CD14-positive monocyte (primary cell): ENCODE results near the gene ATP5F1E. TPM values are rescaled to one million over a fixed set of nuclear protein-coding genes. Genes with fewer than 3 reads are reported as not detected.

ENCODE experiments used
- DNase-seq, 3 donors: peaks; one replicate each; pipeline ENCODE4 v3.0.0-alpha.2; 2011 to 2022
- H2AFZ ChIP-seq: 2 replicates; pipeline ENCODE4 v1.6.0; 2012; ENCODE audit warnings: mild to moderate bottlenecking, low read depth, low read length, inconsistent platforms; ENCODE audit not compliant: insufficient read depth, poor library complexity, severe bottlenecking
- H3K27ac ChIP-seq, 2 donors: 1 replicate in 1 of 2; 2 replicates in 1 of 2; pipeline ENCODE4 v1.5.1; 2012 to 2013; ENCODE audit warnings: low read length in 2 of 2, control low read depth in 1 of 2, inconsistent platforms in 1 of 2, low read depth in 1 of 2, mild to moderate bottlenecking in 1 of 2
- H3K27me3 ChIP-seq, 2 donors: one replicate each; pipeline versions ENCODE4 v1.6.0 to v1.6.1; 2011 to 2013; ENCODE audit warnings: low read length in 2 of 2; ENCODE audit not compliant: control insufficient read depth in 2 of 2, insufficient read depth in 2 of 2
- H3K36me3 ChIP-seq, 2 donors: replicated peaks in 1 of 2; 1 replicate in 1 of 2; 2 replicates in 1 of 2; pipeline versions ENCODE4 v1.5.1 to v1.6.1; 2012 to 2013; ENCODE audit warnings: low read length in 2 of 2, control low read depth in 1 of 2, inconsistent platforms in 1 of 2, mild to moderate bottlenecking in 1 of 2; ENCODE audit not compliant: insufficient read depth in 2 of 2, control insufficient read depth in 1 of 2
- H3K4me1 ChIP-seq, 2 donors: 1 replicate in 1 of 2; 2 replicates in 1 of 2; pipeline versions ENCODE4 v1.5.1 to v1.6.1; 2012 to 2013; ENCODE audit warnings: low read length in 2 of 2, control low read depth in 1 of 2, inconsistent platforms in 1 of 2, mild to moderate bottlenecking in 1 of 2, moderate library complexity in 1 of 2; ENCODE audit not compliant: insufficient read depth in 2 of 2, control insufficient read depth in 1 of 2
- H3K4me2 ChIP-seq: replicated peaks from 2 replicates; pipeline ENCODE3; 2012; ENCODE audit warnings: low read length, moderate library complexity, mild to moderate bottlenecking; ENCODE audit not compliant: poor library complexity, severe bottlenecking; ENCODE audit errors: extremely low read depth
- H3K4me3 ChIP-seq, 3 experiments: fragments of 200-600 bp in 1 of 3; sonication (generic) in 1 of 3; replicated peaks in 1 of 3; 1 replicate in 2 of 3; 2 replicates in 1 of 3; pipeline ENCODE4 v1.5.1; 2011 to 2013; ENCODE audit warnings: low read length in 3 of 3, mild to moderate bottlenecking in 3 of 3, control low read depth in 2 of 3, low read depth in 2 of 3, inconsistent platforms in 1 of 3, moderate library complexity in 1 of 3
- H3K79me2 ChIP-seq: 2 replicates; pipeline ENCODE4 v1.6.0; 2012; ENCODE audit warnings: mild to moderate bottlenecking, control low read depth, inconsistent platforms, low read length, moderate library complexity; ENCODE audit not compliant: insufficient read depth
- H3K9ac ChIP-seq: 2 replicates; pipeline ENCODE4 v1.6.0; 2017; ENCODE audit warnings: low read length, mild to moderate bottlenecking; ENCODE audit not compliant: insufficient read depth, poor library complexity, severe bottlenecking
- H3K9me3 ChIP-seq, 2 donors: replicated peaks in 1 of 2; 1 replicate in 1 of 2; 2 replicates in 1 of 2; pipeline versions ENCODE4 v1.5.1 to v1.6.1; 2012 to 2013; ENCODE audit warnings: low read length in 2 of 2, control low read depth in 1 of 2; ENCODE audit not compliant: control insufficient read depth in 1 of 2, insufficient read depth in 1 of 2
- H4K20me1 ChIP-seq: 2 replicates; pipeline ENCODE4 v1.6.0; 2012; ENCODE audit warnings: mild to moderate bottlenecking, low read length, control low read depth, moderate library complexity; ENCODE audit not compliant: insufficient read depth
- H3K27ac Mint-ChIP-seq, 7 donors: one replicate each; pipeline ENCODE4 v1.8.0; 2020; ENCODE audit warnings: mild to moderate bottlenecking in 7 of 7, mixed read lengths in 7 of 7, moderate library complexity in 6 of 7, inconsistent platforms in 2 of 7
- H3K27me3 Mint-ChIP-seq, 3 donors: one replicate each; pipeline ENCODE4 v1.8.0; 2021 to 2022; ENCODE audit warnings: low read depth in 3 of 3, mild to moderate bottlenecking in 3 of 3, mixed read lengths in 3 of 3, moderate library complexity in 3 of 3, inconsistent platforms in 1 of 3
- H3K36me3 Mint-ChIP-seq, 2 donors: one replicate each; pipeline ENCODE4 v1.8.0; 2020; ENCODE audit warnings: mixed read lengths in 2 of 2, inconsistent platforms in 1 of 2, mild to moderate bottlenecking in 1 of 2
- H3K4me1 Mint-ChIP-seq: one replicate; pipeline ENCODE4 v1.8.0; 2020; ENCODE audit warnings: mild to moderate bottlenecking, mixed read lengths
- H3K4me3 Mint-ChIP-seq, 2 donors: one replicate each; pipeline ENCODE4 v1.8.0; 2020; ENCODE audit warnings: mild to moderate bottlenecking in 2 of 2, mixed read lengths in 2 of 2, moderate library complexity in 1 of 2
- H3K9me3 Mint-ChIP-seq, 7 donors: one replicate each; pipeline ENCODE4 v1.8.0; 2020 to 2022; ENCODE audit warnings: mixed read lengths in 7 of 7, mild to moderate bottlenecking in 6 of 7, moderate library complexity in 6 of 7, inconsistent platforms in 2 of 7
- WGBS: methylation state at CpG from one replicate; pipeline ENCODE4 v1.1.5; 2013; ENCODE audit warnings: missing lambda C conversion rate; ENCODE audit not compliant: insufficient coverage; 5-methylcytosine and 5-hydroxymethylcytosine counted together
- intact Hi-C, 2 donors: fragments of 100-400 bp; cut with micrococcal nuclease; formaldehyde crosslinking; loops; one replicate each; pipeline versions ENCODE4 v1.15.0 to v1.15.1; 2023
- polyA plus RNA-seq, 3 donors: library from polyadenylated mRNA; depleted of rRNA in 1 of 3; unstranded in 2 of 3; stranded (reverse) in 1 of 3; fragments of 300-500 nt in 2 of 3; fragments of >200 nt in 1 of 3; fragmentation: Illumina TruSeq in 2 of 3; gene quantifications; 1 replicate in 2 of 3; 2 replicates in 1 of 3; pipeline ENCODE4 v1.2.3, GENCODE V29; 2012 to 2021
- TF ChIP-seq, protein P1 (sequence below): fragments of 200-600 bp; IDR thresholded peaks from one replicate; pipeline ENCODE4 v1.8.0; 2022; ENCODE audit warnings: antibody characterized with exemption, mild to moderate bottlenecking

ATP5F1E gene
- polyA plus RNA-seq, 3 donors = 39.0 to 105 (median 102) TPM

DNA sequence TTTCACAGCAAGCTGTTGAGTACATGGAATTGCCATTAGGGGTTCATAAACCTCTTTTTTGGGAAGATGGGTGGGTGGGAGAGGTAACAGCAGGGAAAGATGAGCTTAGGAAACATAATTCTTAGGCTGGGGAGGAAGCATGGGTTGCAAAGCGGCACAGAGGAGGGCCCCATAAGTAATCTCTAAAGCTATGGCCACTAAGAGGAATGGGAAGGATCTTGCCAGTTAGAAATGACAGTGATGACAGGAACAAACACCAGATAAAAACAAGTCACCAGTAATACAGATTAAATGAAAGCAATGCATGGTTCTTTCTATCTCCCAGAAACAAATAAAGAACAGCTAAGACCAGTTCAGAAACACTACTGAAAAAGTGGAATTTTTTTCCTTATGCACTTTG is 41.4 kb upstream of the ATP5F1E start:
- H3K9me3 Mint-ChIP-seq = peaks cover 0 to 4% (median 0%) of the 10 kb centered on the region in 7 donors
- H3K36me3 Mint-ChIP-seq = no peaks in the 10 kb centered on the region

DNA sequence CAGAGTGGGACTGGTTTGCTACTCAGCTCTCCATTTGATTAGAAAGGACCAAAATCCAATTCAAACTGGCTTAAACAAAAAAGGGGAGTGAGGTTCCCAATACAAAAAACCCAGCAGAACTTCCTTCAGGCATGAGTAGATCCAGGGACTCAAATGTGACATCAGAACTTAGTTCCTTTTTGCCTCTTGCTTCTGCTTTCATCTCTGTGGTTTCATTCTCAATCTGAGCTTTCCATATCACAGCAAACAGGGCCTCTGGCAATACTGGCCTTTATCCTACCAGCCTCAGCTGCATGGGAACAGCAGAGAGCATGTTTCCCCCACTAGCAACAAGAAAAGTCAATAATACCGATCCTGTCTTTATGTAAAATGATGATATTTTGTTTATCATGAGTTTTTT is 39.1 kb upstream of the ATP5F1E start:
- no CpG with 5 or more reads among the region's 1 CpG for WGBS
- intact Hi-C loops = no loop called here
- Mint-ChIP-seq H3K36me3 (no peaks in the 10 kb centered on the region), H3K9me3 (no peaks in the 10 kb centered on the region), H3K27me3 (peaks cover 24 to 26% (median 24%) of the 10 kb centered on the region in 3 donors), H3K4me1 (peaks cover 30% of the 10 kb centered on the region), H3K27ac (peak overlapping the region in 4 of 7 donors; percentile 53 to 88 (median 64)), H3K4me3 (no peak overlapping the region)
- Histone ChIP-seq H3K4me3 (no peak overlapping the region), H3K79me2 (no peaks in the 10 kb centered on the region), H4K20me1 (no peaks in the 10 kb centered on the region), H3K27me3 (peaks cover 30 to 39% of the 10 kb centered on the region in 2 donors), H3K4me2 (no peak overlapping the region), H3K27ac (peak overlapping the region in 1 of 2 donors; percentile 33), H3K9ac (no peak overlapping the region), H3K4me1 (peaks cover 23 to 36% of the 10 kb centered on the region in 2 donors), H3K36me3 (no peaks in the 10 kb centered on the region), H3K9me3 (no peaks in the 10 kb centered on the region), H2AFZ (no peak overlapping the region)
- peak; percentile 49 to 77 (median 58) for DNase-seq
- TF ChIP-seq, protein P1, sequence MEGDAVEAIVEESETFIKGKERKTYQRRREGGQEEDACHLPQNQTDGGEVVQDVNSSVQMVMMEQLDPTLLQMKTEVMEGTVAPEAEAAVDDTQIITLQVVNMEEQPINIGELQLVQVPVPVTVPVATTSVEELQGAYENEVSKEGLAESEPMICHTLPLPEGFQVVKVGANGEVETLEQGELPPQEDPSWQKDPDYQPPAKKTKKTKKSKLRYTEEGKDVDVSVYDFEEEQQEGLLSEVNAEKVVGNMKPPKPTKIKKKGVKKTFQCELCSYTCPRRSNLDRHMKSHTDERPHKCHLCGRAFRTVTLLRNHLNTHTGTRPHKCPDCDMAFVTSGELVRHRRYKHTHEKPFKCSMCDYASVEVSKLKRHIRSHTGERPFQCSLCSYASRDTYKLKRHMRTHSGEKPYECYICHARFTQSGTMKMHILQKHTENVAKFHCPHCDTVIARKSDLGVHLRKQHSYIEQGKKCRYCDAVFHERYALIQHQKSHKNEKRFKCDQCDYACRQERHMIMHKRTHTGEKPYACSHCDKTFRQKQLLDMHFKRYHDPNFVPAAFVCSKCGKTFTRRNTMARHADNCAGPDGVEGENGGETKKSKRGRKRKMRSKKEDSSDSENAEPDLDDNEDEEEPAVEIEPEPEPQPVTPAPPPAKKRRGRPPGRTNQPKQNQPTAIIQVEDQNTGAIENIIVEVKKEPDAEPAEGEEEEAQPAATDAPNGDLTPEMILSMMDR = no peak

More for the DNA sequence above, 41.4 kb upstream of the ATP5F1E start:
- Histone ChIP-seq H3K27me3 (peaks cover 28 to 32% of the 10 kb centered on the region in 2 donors), H3K27ac (no peak overlapping the region), H3K36me3 (no peaks in the 10 kb centered on the region), H3K4me2 (no peak overlapping the region), H2AFZ (no peak overlapping the region), H3K4me3 (no peak overlapping the region), H3K79me2 (no peaks in the 10 kb centered on the region), H3K9me3 (no peaks in the 10 kb centered on the region), H4K20me1 (no peaks in the 10 kb centered on the region), H3K4me1 (peaks cover 34 to 44% of the 10 kb centered on the region in 2 donors), H3K9ac (no peak overlapping the region)
- peaks cover 19 to 29% (median 28%) of the 10 kb centered on the region in 3 donors for H3K27me3 Mint-ChIP-seq
- H3K27ac Mint-ChIP-seq = no peak overlapping the region
- WGBS = no CpG with 5 or more reads among the region's 1 CpG
- peaks cover 39% of the 10 kb centered on the region for H3K4me1 Mint-ChIP-seq
- DNase-seq = no peak
- H3K4me3 Mint-ChIP-seq = no peak overlapping the region
- TF ChIP-seq, protein P1 = no peak
- intact Hi-C loops = no loop called here
